K562 (cell line): ENCODE results near the gene TKTL2. TPM values are rescaled to one million over a fixed set of nuclear protein-coding genes. Genes with fewer than 3 reads are reported as not detected.
A peak's percentile ranks its signal among the peaks of the same experiment; 100 is the strongest.

ENCODE experiments used
- ATF6 ChIP-seq: sonication (generic); formaldehyde crosslinking; IDR thresholded peaks from 2 replicates; pipeline ENCODE4 v1.4.0; 2020; ENCODE audit warnings: mild to moderate bottlenecking, missing genetic modification reagents
- EGR1 ChIP-seq: fragments of 450-650 bp; conservative IDR thresholded peaks from 2 replicates; pipeline ENCODE4 v1.6.1; 2017; ENCODE audit warnings: mild to moderate bottlenecking
- GTF2B ChIP-seq: IDR thresholded peaks from 2 replicates; pipeline ENCODE4 v1.6.1; 2011; ENCODE audit not compliant: insufficient read length; ENCODE audit errors: extremely low read depth
- MBD2 ChIP-seq: sonication (generic); IDR thresholded peaks from 2 replicates; pipeline ENCODE4 v1.6.1; 2016; ENCODE audit warnings: low read depth, borderline replicate concordance
- NCOA6 ChIP-seq: fragments of 450-650 bp; IDR thresholded peaks from 2 replicates; pipeline ENCODE4 v1.6.1; 2017; ENCODE audit warnings: mild to moderate bottlenecking
- POU5F1 ChIP-seq: fragments of 150-350 bp; IDR thresholded peaks from 2 replicates; pipeline ENCODE4 v1.6.1; 2014; ENCODE audit warnings: borderline replicate concordance, low read length, low read depth, mild to moderate bottlenecking; ENCODE audit not compliant: partially characterized antibody
- RFX5 ChIP-seq: IDR thresholded peaks from 2 replicates; pipeline ENCODE4 v1.6.1; 2011; ENCODE audit warnings: low read depth, mild to moderate bottlenecking, improper control_type of control experiment, low read length
- SOX6 ChIP-seq: fragments of 450-650 bp; IDR thresholded peaks from 2 replicates; pipeline ENCODE4 v1.6.1; 2014; ENCODE audit warnings: mild to moderate bottlenecking
- TCF15 ChIP-seq: fragments of 250-450 bp; sonication (Bioruptor Pico); IDR thresholded peaks from 2 replicates; pipeline ENCODE4 v1.8.0; 2022; ENCODE audit warnings: moderate library complexity, mild to moderate bottlenecking, inconsistent platforms
- TFAM ChIP-seq: fragments of 250-450 bp; sonication (Bioruptor Pico); conservative IDR thresholded peaks from 2 replicates; pipeline ENCODE4 v1.5.0; 2021; ENCODE audit warnings: mild to moderate bottlenecking, moderate library complexity
- XRCC4 ChIP-seq: IDR thresholded peaks from one replicate; pipeline ENCODE4 v1.6.1; 2011; ENCODE audit not compliant: insufficient read depth, insufficient read length; ENCODE audit errors: extremely low read depth
- ZNF277 ChIP-seq: fragments of 250-450 bp; sonication (Bioruptor Pico); IDR thresholded peaks from 2 replicates; pipeline ENCODE4 v1.8.0; 2022; ENCODE audit warnings: inconsistent platforms, mild to moderate bottlenecking, moderate library complexity, borderline replicate concordance
- ZNF639 ChIP-seq, 2 experiments: fragments of 200-800 bp in 1 of 2; sonication (Bioruptor generic) in 1 of 2; sonication (generic) in 1 of 2; formaldehyde crosslinking in 1 of 2; IDR thresholded peaks in 1 of 2; conservative IDR thresholded peaks in 1 of 2; 2 replicates each; pipeline versions ENCODE4 v1.5.0 to v1.6.1; 2016 to 2020; ENCODE audit warnings: missing compliant biosample characterization in 1 of 2, missing genetic modification characterization in 1 of 2, missing genetic modification reagents in 1 of 2
- polyA plus RNA-seq, 8 experiments: library from polyadenylated mRNA; depleted of rRNA in 4 of 8; stranded (reverse) in 5 of 8; unstranded in 3 of 8; fragments of >200 nt; fragmentation: Nextera tagmentation in 2 of 8; fragmentation: Illumina TruSeq in 1 of 8; extraction: Ambion mirVana in 2 of 8; extraction: Trizol in 1 of 8; gene quantifications; 2 replicates each; pipeline versions ENCODE4 v1.2.1 to v1.2.3, GENCODE V29; 2011 to 2014; ENCODE audit warnings: inconsistent platforms in 1 of 8, missing spikeins in 1 of 8
- total RNA-seq, 7 experiments: library from RNA; depleted of rRNA in 6 of 7; stranded (reverse); fragments of >200 nt in 6 of 7; fragmentation: Illumina TruSeq in 2 of 7; extraction: Trizol in 2 of 7; gene quantifications; 2 replicates each; pipeline versions ENCODE4 v1.2.1 to v1.2.3, GENCODE V29; 2011 to 2021; ENCODE audit warnings: low replicate concordance in 1 of 7
- TF ChIP-seq, protein P1 (sequence below): fragments of 200-800 bp; sonication (Bioruptor generic); IDR thresholded peaks from 2 replicates; pipeline ENCODE4 v1.6.1; 2017; ENCODE audit warnings: missing genetic modification characterization, missing compliant biosample characterization
- TF ChIP-seq, protein P2 (sequence below): fragments of 200-800 bp; sonication (Bioruptor generic); IDR thresholded peaks from 2 replicates; pipeline ENCODE4 v1.6.1; 2017; ENCODE audit warnings: missing genetic modification characterization, missing compliant biosample characterization

The TKTL2 gene
- total and polyA plus RNA-seq, 9 of the 15 experiments (the other 6 are each of a cell fraction or from before 2014, with no cell fraction given), result 0.03 to 0.31 (median 0.09) TPM; not detected in 1

- TF ChIP-seq ZNF639 (CRISPR knock-in tag; conservative IDR thresholded peaks at IDR 0.05 in 1 of 2, IDR thresholded peaks at IDR 0.05 in 1 of 2) (peak in 1 of 2 experiments; percentile 54; a peak in 2 of 4 replicates), POU5F1 (no peak), XRCC4 (no peak), SOX6 (peak; percentile 48; the same call in 1 of the 2 replicates), EGR1 (no peak), MBD2 (peak; percentile 68), ZNF277 (CRISPR knock-in tag) (no peak), NCOA6 (no peak), TFAM (CRISPR knock-in tag) (no peak), TCF15 (no peak), ATF6 (no peak), RFX5 (no peak), GTF2B (peak; percentile 56)
- TF ChIP-seq, protein P1, sequence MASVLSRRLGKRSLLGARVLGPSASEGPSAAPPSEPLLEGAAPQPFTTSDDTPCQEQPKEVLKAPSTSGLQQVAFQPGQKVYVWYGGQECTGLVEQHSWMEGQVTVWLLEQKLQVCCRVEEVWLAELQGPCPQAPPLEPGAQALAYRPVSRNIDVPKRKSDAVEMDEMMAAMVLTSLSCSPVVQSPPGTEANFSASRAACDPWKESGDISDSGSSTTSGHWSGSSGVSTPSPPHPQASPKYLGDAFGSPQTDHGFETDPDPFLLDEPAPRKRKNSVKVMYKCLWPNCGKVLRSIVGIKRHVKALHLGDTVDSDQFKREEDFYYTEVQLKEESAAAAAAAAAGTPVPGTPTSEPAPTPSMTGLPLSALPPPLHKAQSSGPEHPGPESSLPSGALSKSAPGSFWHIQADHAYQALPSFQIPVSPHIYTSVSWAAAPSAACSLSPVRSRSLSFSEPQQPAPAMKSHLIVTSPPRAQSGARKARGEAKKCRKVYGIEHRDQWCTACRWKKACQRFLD (CRISPR knock-in tag), result no peak
- TF ChIP-seq, protein P2, sequence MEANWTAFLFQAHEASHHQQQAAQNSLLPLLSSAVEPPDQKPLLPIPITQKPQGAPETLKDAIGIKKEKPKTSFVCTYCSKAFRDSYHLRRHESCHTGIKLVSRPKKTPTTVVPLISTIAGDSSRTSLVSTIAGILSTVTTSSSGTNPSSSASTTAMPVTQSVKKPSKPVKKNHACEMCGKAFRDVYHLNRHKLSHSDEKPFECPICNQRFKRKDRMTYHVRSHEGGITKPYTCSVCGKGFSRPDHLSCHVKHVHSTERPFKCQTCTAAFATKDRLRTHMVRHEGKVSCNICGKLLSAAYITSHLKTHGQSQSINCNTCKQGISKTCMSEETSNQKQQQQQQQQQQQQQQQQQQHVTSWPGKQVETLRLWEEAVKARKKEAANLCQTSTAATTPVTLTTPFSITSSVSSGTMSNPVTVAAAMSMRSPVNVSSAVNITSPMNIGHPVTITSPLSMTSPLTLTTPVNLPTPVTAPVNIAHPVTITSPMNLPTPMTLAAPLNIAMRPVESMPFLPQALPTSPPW (CRISPR knock-in tag), result peak; percentile 49
These were observed 21.0 kb upstream of the TKTL2 start, which contains the start of gene TMA16 (continued) for GRCh38 chr4:163494360-163495241.
